ENCODE measurements around the gene TMEM117.

Gene TMEM117

DNA sequence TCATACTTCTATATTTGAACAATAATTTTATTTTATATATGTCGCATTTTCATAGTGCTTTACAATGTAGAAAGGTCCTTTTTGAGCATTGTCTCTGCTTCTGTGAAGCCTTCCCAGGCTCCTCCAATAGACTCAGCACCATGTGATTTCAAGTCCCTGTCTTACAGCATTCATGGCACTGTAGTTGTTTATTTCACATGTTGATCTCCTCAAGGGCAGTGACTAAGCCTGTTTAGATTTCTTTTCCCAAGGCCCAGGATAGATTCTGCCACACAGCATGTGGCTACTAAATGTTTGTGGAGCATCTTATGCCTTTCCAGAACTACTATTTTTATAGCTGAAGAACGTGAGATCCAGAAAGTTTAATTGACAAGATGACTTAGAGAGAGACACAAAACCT lies 391.7 kb downstream of the TMEM117 start:
- no peak overlapping the region for H3K4me2 ChIP-seq (ENCODE audit: low read length)
- no peak overlapping the region for H3K27ac ChIP-seq (ENCODE audit: low read depth, low read length, poor library complexity, severe bottlenecking)
- no peaks in the 10 kb centered on the region for H3K79me2 ChIP-seq (ENCODE audit: insufficient read depth, low read length)
- H4K20me1 ChIP-seq (ENCODE audit: insufficient read depth, low read length), result no peaks in the 10 kb centered on the region
- no peaks in the 10 kb centered on the region for H3K9me2 ChIP-seq (ENCODE audit: low read depth, low read length)
- TF ChIP-seq, protein P1, sequence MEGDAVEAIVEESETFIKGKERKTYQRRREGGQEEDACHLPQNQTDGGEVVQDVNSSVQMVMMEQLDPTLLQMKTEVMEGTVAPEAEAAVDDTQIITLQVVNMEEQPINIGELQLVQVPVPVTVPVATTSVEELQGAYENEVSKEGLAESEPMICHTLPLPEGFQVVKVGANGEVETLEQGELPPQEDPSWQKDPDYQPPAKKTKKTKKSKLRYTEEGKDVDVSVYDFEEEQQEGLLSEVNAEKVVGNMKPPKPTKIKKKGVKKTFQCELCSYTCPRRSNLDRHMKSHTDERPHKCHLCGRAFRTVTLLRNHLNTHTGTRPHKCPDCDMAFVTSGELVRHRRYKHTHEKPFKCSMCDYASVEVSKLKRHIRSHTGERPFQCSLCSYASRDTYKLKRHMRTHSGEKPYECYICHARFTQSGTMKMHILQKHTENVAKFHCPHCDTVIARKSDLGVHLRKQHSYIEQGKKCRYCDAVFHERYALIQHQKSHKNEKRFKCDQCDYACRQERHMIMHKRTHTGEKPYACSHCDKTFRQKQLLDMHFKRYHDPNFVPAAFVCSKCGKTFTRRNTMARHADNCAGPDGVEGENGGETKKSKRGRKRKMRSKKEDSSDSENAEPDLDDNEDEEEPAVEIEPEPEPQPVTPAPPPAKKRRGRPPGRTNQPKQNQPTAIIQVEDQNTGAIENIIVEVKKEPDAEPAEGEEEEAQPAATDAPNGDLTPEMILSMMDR (IDR thresholded peaks at IDR 0.05; ENCODE audit: low read length), result no peak
- TF ChIP-seq EZH2 (IDR thresholded peaks at IDR 0.05; ENCODE audit: borderline replicate concordance, low read length), result no peak
- H3K4me3 ChIP-seq (ENCODE audit: low read depth, low read length, poor library complexity, severe bottlenecking), result no peak overlapping the region
- no peak overlapping the region for H2AFZ ChIP-seq (ENCODE audit: low read length)
- no peaks in the 10 kb centered on the region for H3K4me1 ChIP-seq (ENCODE audit: insufficient read depth, low read length, severe bottlenecking)
- no peaks in the 10 kb centered on the region for H3K36me3 ChIP-seq (ENCODE audit: insufficient read depth, low read length)
- no peaks in the 10 kb centered on the region for H3K9me3 ChIP-seq (ENCODE audit: low read length)
- H3K27me3 ChIP-seq (ENCODE audit: insufficient read depth, low read length), result no peaks in the 10 kb centered on the region
- no peaks in the 10 kb centered on the region; the same call in 1 of the 2 replicates for H3F3A ChIP-seq (ENCODE audit: insufficient read depth, low read length)
- H3K9ac ChIP-seq (ENCODE audit: low read length), result no peak overlapping the region

DNA sequence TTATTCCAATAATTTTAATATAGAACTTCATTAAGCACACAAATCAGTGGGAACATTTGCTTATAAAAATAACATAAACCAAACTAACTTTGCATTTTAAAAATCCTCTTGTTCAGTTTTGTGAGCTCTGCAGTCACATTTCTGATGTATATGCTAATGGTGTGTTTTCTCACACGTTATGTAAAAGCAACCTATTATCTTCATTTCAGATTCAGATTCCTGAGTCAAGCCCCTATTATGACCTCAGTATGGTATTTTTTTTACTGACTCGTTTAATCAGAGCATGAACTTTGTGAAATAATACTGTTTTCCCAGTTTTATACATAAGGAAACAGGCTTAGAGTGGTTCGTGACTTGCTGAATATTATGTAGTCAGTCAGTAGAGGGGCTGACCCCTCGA lies 394.0 kb downstream of the TMEM117 start:
- Histone ChIP-seq H3K4me2 (ENCODE audit: low read length) (no peak overlapping the region), H2AFZ (ENCODE audit: low read length) (no peak overlapping the region), H3K36me3 (ENCODE audit: insufficient read depth, low read length) (no peaks in the 10 kb centered on the region), H3K9ac (ENCODE audit: low read length) (no peak overlapping the region), H4K20me1 (ENCODE audit: insufficient read depth, low read length) (no peaks in the 10 kb centered on the region), H3F3A (ENCODE audit: insufficient read depth, low read length) (no peaks in the 10 kb centered on the region; the same call in 1 of the 2 replicates), H3K4me3 (ENCODE audit: low read depth, low read length, poor library complexity, severe bottlenecking) (no peak overlapping the region), H3K79me2 (ENCODE audit: insufficient read depth, low read length) (no peaks in the 10 kb centered on the region), H3K4me1 (ENCODE audit: insufficient read depth, low read length, severe bottlenecking) (no peaks in the 10 kb centered on the region), H3K9me2 (ENCODE audit: low read depth, low read length) (no peaks in the 10 kb centered on the region), H3K27me3 (ENCODE audit: insufficient read depth, low read length) (no peaks in the 10 kb centered on the region), H3K27ac (ENCODE audit: low read depth, low read length, poor library complexity, severe bottlenecking) (no peak overlapping the region), H3K9me3 (ENCODE audit: low read length) (no peaks in the 10 kb centered on the region)
- TF ChIP-seq EZH2 (IDR thresholded peaks at IDR 0.05; ENCODE audit: borderline replicate concordance, low read length), result no peak
- TF ChIP-seq, protein P1 (IDR thresholded peaks at IDR 0.05; ENCODE audit: low read length), result no peak

DNA sequence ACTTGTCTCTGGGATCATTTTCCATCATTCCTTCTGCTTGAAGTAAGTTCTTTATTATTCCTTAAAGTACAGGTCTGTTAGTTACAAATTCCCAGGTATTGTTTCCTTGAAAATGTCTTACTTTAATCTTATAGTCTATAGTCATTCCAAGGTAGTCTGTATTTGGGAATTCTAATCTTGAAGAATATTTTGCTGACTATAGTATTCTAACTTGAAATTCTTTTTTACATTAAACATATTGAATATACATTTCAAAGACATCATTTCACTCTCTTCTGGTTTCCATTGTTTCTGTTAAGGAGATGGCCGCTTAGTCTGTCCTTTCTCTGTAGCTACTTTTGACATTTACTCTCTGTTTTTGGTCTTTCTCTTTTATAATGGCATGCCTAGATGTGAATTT lies 399.8 kb downstream of the TMEM117 start:
- Histone ChIP-seq H3K4me2 (ENCODE audit: low read length) (no peak overlapping the region), H3K27ac (ENCODE audit: low read depth, low read length, poor library complexity, severe bottlenecking) (no peak overlapping the region), H3K4me1 (ENCODE audit: insufficient read depth, low read length, severe bottlenecking) (no peaks in the 10 kb centered on the region), H3K4me3 (ENCODE audit: low read depth, low read length, poor library complexity, severe bottlenecking) (no peak overlapping the region), H2AFZ (ENCODE audit: low read length) (no peak overlapping the region), H3K9ac (ENCODE audit: low read length) (no peak overlapping the region), H3K9me3 (ENCODE audit: low read length) (no peaks in the 10 kb centered on the region), H3K79me2 (ENCODE audit: insufficient read depth, low read length) (no peaks in the 10 kb centered on the region), H3K36me3 (ENCODE audit: insufficient read depth, low read length) (no peaks in the 10 kb centered on the region), H3F3A (ENCODE audit: insufficient read depth, low read length) (no peaks in the 10 kb centered on the region; the same call in 1 of the 2 replicates), H3K9me2 (ENCODE audit: low read depth, low read length) (no peaks in the 10 kb centered on the region), H3K27me3 (ENCODE audit: insufficient read depth, low read length) (no peaks in the 10 kb centered on the region), H4K20me1 (ENCODE audit: insufficient read depth, low read length) (no peaks in the 10 kb centered on the region)
- no peak for TF ChIP-seq EZH2 (IDR thresholded peaks at IDR 0.05; ENCODE audit: borderline replicate concordance, low read length)
- TF ChIP-seq, protein P1 (IDR thresholded peaks at IDR 0.05; ENCODE audit: low read length), result no peak

Data from OCI-LY1 (cell line).